Measurements from ENCODE around the gene TMCO1.
"Not testable (repeated sequence)": the region's sequence is repeated elsewhere in the genome, so short reads cannot be mapped to it uniquely, and the experiment has no call there.

Gene TMCO1

GRCh38 chr1:165683848-165684485 is 84.7 kb downstream of the TMCO1 start:
- DNase-seq, result no peak

GRCh38 chr1:165680773-165681172 is 87.9 kb downstream of the TMCO1 start:
- DNase-seq, result not testable (repeated sequence)

GRCh38 chr1:165680303-165680702 is 88.4 kb downstream of the TMCO1 start:
- no peak for DNase-seq

DNA sequence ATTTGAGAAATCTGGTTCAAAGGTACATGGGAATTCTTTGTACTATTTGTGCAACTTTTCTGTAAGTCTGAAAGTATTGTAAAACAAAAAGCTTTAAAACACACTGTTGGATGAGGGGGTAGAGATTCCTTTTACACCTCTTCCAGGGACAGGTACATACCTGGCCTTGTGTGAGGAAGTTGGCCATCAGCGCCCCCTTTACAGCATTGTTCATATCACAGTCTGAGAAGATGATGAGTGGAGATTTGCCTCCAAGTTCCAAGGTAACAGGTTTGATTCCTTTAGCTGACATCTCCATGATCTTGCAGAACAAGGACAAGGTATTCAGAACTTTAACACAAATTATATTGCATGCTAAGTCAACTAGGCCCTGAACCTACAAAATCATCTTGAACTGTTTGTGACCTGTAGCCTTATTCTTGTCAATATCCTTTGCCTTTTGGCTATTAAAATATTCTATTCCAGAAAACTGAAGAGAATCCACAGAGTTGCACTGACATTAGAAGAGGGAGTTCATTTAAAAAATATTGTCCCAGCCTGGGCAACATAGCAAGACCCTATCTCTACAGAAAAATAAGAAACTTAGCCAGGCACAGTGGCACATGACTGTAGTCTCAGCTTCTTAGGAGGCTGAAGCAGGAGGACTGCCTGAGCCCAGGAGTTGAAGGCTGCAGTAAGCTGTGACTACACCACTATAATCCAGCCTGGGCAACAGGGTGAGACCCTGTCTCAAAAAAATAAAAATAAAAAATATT is 89.2 kb downstream of the TMCO1 start:
- no peak for DNase-seq

GRCh38 chr1:165678509-165678908 is 90.2 kb downstream of the TMCO1 start:
- no peak for DNase-seq

Measured in activated CD4-positive, alpha-beta T cell treated with anti-CD3 and anti-CD28 coated beads, Interleukin-2, amount 50 U/mL, for 16 hours (primary cell).